ACHN (cell line): ENCODE measurements around the gene RABGAP1.
A peak's percentile ranks its signal among the peaks of the same experiment; 100 is the strongest.

Experiments used
- DNase-seq: peaks from one replicate; pipeline ENCODE4 v3.0.0-alpha.2; 2015
- in situ Hi-C: cut with HindIII; loops from 2 replicates; pipeline ENCODE4 v1.10.0; 2017; ENCODE audit warnings: low sequenced_read_pairs, low pct_ligation_motif_present, low pct_unique_long_range_greater_than_20kb

Gene RABGAP1

GRCh38 chr9:122940454-122940748 is 419 bp upstream of the RABGAP1 start:
- in situ Hi-C loops: no loop called here
- DNase-seq: no peak

- peak; percentile 45 for DNase-seq
These were observed 888 bp downstream of the RABGAP1 start for GRCh38 chr9:122941582-122942234.

DNA sequence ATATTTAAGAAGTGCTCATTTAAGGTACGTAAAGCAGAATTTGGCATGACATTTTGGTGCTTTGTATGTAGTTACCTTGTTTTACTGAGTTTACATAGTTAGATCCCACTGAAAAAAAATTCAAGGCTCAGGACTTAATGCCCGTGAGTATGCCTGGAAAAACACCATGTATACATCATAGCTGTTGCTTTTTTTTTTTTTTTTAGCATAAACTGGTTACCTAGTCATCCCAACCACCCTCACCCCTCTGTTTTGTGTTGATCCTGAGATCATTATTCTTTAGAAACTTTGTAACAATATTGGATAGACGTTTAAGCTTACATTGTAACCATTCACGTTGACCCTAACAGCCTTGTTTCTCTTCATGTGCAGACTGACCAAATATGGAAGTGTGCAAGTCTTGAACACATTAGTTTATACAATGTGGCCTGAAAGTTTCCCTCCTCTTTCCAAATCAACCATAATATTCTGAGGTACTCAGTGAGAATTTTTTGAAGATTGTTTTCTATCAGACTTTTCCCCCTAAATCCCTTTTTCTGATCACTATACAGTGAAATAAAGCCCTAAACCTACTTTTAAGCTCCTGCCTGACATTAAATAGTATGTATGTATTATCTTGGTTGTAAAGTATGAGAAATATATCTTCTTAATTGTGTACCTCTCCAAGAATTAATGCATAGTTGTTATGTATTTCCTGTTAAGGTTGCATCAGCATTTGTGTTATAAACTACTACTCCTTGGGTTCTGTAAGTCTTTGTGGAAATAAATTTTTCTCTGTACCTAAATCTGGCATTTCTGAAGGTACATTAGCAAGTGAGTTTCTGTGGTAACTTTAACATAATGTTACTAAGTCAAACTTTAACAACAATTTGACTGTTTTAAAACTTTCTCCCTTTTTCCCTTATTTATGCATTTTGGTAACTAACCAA is 4.4 kb downstream of the RABGAP1 start:
- no peak for DNase-seq
- in situ Hi-C loops: no loop called here

More at GRCh38 chr9:122941582-122942234, 888 bp downstream of the RABGAP1 start:
- in situ Hi-C loops: no loop called here

DNA sequence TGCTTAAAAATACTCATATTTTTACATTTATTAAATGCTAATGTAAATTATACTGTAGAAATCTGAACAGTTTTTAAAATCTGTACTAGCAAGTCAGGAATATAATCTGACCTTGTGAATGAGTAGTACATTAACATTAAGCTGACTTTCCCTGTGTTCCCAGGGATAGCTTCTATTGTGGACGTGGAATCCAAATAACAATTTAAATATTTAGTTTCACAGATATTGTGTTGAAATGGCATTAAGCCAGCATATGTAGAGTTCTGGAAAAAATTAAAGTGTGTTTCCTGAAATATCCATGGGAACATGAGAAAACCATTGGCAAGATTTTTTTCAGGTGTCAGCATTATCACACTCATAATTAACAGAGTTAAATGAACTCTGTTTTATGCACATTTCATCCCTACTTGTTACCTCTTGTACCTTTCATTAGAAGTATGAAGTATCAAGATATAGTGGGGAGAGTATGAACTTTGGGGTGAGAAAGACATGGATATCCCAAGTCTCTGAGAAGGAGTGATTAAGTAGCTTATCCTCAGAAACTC is 5.7 kb downstream of the RABGAP1 start:
- in situ Hi-C loops: no loop called here
- DNase-seq: no peak

- in situ Hi-C loops: no loop called here
- DNase-seq: no peak
These were observed 7.5 kb downstream of the RABGAP1 start for GRCh38 chr9:122948313-122948712.

DNA sequence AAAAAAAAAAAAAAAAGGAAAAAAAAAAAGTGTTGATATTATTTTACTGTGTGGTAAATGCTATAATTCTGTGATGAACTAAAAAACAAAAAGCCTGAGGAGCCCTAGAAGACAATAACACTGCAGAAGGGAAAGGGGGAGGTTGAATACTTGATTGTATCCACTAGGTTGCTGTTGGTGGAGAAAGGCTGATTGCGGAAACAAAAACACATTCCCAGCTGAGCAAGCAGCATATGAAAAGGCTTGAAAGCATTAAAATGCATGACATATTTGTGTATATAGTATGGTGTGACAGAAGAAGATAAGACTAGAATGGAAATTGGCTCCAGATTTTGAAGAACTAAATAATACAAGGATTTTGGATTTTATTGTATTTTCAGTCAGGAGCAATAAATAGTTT is 8.9 kb downstream of the RABGAP1 start:
- no peak for DNase-seq
- in situ Hi-C loops: no loop called here

DNA sequence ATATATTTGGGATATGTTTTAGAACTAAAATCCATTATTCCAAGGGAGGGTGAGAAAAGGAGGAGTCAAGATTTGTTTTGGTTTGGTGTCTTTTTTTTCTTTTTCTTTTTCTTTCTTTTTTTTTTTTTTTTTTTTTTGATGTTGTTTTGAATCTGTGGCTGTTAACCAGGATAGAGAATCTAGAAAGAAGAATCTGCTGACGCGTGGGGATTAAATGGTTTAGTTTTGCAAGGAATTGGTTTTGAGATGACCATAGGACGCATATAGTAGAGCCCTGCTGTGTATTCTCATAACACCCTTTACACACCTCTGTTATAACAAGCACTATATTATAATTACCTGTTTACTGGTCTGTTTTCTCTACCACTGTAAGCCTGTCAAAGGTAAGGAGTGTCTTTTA is 9.4 kb downstream of the RABGAP1 start:
- DNase-seq: no peak
- in situ Hi-C loops: no loop called here

- in situ Hi-C loops: no loop called here
- DNase-seq: no peak
These were observed 10.2 kb downstream of the RABGAP1 start for GRCh38 chr9:122951056-122951455.

- in situ Hi-C loops: no loop called here
- peak; percentile 5 for DNase-seq
These were observed 13.5 kb downstream of the RABGAP1 start for GRCh38 chr9:122954253-122954691.

DNA sequence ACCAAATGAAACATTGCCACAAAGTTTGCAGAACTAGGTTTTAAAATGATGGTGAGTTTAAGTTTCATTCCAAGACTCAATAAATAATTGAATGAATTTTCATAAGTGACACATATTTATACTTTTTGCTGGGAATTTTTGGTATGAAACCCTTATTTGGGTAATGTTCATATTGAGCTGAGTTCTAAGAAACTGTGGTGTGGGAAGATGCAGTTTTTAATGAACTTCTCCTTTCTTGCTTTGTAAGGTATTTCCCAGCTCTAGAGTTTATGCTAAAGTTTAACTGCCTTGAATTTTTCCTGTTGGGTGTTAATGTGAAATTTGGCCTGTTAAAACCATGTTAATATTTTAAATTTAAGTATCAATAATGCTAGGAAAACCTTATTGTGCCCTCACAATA is 15.1 kb downstream of the RABGAP1 start:
- in situ Hi-C loops: no loop called here
- DNase-seq: no peak

GRCh38 chr9:122961139-122961538 is 20.3 kb downstream of the RABGAP1 start:
- in situ Hi-C loops: no loop called here
- no peak for DNase-seq

- in situ Hi-C loops: no loop called here
- no peak for DNase-seq
These were observed 34.4 kb downstream of the RABGAP1 start for GRCh38 chr9:122975196-122975595.

DNA sequence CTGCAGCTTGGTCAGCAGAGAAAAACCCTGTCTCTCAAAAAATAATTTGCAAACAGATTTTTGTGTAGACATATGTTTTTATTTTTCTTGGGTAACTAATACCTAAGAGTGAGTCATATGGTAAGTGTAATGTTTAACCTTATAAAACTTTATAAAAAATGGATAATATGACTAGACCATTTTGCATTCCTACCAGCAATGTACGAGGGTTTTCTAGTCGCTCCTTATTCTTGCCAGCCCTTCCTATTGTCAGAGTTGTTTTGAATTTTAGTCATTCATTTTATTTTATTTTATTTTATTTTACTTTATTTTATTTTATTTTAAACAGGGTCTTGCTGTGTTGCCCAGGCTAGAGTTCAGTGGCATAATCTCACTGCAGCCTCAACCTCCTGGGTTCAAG is 37.8 kb downstream of the RABGAP1 start:
- in situ Hi-C loops: no loop called here
- DNase-seq: no peak

DNA sequence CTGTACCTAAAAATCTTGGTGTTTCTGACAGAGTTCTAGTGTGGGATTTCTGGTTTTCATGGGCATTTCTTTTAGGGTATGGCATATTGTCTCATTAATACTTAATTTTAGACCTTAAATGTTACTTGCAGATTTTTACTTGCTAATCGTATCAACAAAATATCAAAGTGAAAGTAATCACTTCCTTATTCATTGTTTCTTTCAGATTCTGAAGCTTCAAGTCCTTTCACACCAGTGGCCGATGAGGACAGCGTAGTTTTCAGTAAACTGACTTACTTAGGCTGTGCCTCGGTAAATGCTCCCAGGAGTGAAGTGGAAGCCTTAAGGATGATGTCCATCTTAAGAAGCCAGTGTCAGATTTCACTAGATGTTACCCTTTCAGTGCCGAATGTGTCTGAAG is 45.2 kb downstream of the RABGAP1 start:
- in situ Hi-C loops: no loop called here
- DNase-seq: no peak

DNA sequence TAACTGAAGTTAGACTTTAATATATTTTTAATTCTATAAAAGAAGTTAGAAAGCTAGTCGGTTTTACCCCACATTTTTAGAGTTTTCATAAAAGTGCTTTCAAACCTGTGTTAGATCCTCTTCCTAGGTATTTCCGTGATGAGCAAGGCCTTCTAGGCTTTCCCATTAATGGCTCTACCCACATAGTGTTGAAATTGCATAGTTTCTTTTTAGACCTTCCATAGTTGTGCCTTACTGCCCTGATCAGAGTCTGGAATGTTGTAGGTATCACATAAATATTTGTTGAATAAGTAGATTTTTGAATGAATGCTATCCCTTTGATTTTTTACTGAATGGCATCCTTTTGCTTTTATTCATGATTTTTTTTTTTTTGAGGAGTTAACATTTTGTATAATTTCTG is 47.3 kb downstream of the RABGAP1 start:
- in situ Hi-C loops: no loop called here
- no peak for DNase-seq

DNA sequence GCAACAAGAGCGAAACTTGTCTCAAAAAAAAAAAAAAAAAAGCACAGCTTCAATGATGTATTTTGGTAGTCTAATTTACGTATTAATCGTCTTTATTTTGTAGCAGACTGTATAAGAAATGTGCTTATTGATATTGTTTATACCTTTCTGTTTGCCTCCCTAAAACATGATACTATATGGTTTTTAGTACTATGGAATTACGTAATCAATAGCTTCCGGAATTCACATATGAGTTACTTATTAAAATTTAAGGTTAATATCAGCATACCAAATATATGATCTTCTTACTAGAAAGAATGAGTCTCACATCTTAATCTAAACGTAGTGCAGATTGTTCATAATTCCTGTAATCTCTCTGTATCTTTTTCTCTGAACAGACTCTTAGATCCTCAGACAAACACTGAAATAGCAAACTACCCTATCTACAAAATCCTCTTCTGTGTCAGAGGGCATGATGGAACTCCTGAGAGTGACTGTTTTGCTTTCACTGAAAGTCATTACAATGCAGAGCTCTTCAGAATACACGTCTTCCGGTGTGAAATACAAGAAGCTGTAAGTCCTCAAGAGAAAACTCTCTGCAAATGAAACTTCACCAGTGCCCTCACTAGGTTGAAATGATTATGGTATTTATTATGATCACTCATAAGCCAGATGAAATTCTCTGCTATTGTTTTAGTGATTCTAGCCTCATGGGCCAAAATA is 48.3 kb downstream of the RABGAP1 start:
- in situ Hi-C loops: no loop called here
- DNase-seq: no peak

GRCh38 chr9:122991370-122991830 is 50.6 kb downstream of the RABGAP1 start:
- peak; percentile 58 for DNase-seq
- in situ Hi-C loops: no loop called here

GRCh38 chr9:122996586-122996985 is 55.8 kb downstream of the RABGAP1 start:
- in situ Hi-C loops: no loop called here
- no peak for DNase-seq

DNA sequence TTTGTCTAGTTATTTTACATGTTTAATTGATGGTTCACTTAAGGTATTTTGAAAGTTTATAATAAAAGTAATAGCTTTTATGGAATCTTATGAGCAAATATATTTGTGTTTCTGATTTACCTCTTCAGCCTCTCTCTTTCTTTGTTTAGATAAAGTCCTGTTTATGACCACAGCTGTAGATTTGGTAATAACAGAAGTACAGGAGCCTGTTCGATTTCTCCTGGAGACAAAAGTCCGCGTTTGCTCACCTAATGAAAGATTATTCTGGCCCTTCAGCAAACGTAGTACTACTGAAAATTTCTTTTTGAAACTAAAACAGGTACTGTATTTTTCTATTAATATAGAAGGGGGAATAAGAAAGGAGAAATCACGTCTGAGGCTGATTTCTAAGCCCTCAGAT is 57.6 kb downstream of the RABGAP1 start:
- in situ Hi-C loops: no loop called here
- DNase-seq: no peak
